Stimulated activated CD8-positive, alpha-beta memory T cell treated with anti-CD3 and anti-CD28 coated beads, Interleukin-2, amount 100 ng/mL, for 1 hour (primary cell): ENCODE data around the gene KCNJ18.
"Not testable (repeated sequence)": the region's sequence is repeated elsewhere in the genome, so short reads cannot be mapped to it uniquely, and the experiment has no call there.

Experiments
- DNase-seq, 2 donors: peaks; one replicate each; pipeline ENCODE4 v3.0.0-alpha.2; 2020; ENCODE audit warnings: low read depth in 2 of 2

KCNJ18 gene

GRCh38 chr17:21685061-21685795 is 7.1 kb upstream of the KCNJ18 start:
- DNase-seq = not testable (repeated sequence)

- no peak for DNase-seq
Observed at GRCh38 chr17:21686165-21687015, 5.9 kb upstream of the KCNJ18 start.

GRCh38 chr17:21687136-21687953 is 5.0 kb upstream of the KCNJ18 start:
- no peak for DNase-seq

GRCh38 chr17:21688293-21688949 is 3.9 kb upstream of the KCNJ18 start:
- DNase-seq = no peak

GRCh38 chr17:21689604-21690003 is 2.7 kb upstream of the KCNJ18 start:
- DNase-seq = no peak

GRCh38 chr17:21690811-21691210 is 1.5 kb upstream of the KCNJ18 start:
- DNase-seq = not testable (repeated sequence)

- not testable (repeated sequence) for DNase-seq
Observed at GRCh38 chr17:21691481-21691880, 842 bp upstream of the KCNJ18 start.

- DNase-seq = not testable (repeated sequence)
Observed at GRCh38 chr17:21692704-21693065, 362 bp downstream of the KCNJ18 start.

GRCh38 chr17:21693391-21693796 is 1.1 kb downstream of the KCNJ18 start:
- DNase-seq = not testable (repeated sequence)

GRCh38 chr17:21693937-21694336 is 1.6 kb downstream of the KCNJ18 start:
- not testable (repeated sequence) for DNase-seq

GRCh38 chr17:21696227-21696626 is 3.9 kb downstream of the KCNJ18 start:
- DNase-seq = not testable (repeated sequence)

GRCh38 chr17:21696842-21697507 is 4.7 kb downstream of the KCNJ18 start:
- not testable (repeated sequence) for DNase-seq

GRCh38 chr17:21697508-21697860 is 5.2 kb downstream of the KCNJ18 start:
- not testable (repeated sequence) for DNase-seq

- DNase-seq = not testable (repeated sequence)
Observed at GRCh38 chr17:21698437-21699075, 6.2 kb downstream of the KCNJ18 start.

GRCh38 chr17:21699124-21699523 is 6.8 kb downstream of the KCNJ18 start:
- DNase-seq = not testable (repeated sequence)

GRCh38 chr17:21699573-21700236 is 7.4 kb downstream of the KCNJ18 start:
- not testable (repeated sequence) for DNase-seq

- not testable (repeated sequence) for DNase-seq
Observed at GRCh38 chr17:21701090-21701489, 8.8 kb downstream of the KCNJ18 start.

- DNase-seq = not testable (repeated sequence)
Observed at GRCh38 chr17:21702029-21702428, 9.7 kb downstream of the KCNJ18 start.

GRCh38 chr17:21702521-21702920 is 10.2 kb downstream of the KCNJ18 start:
- DNase-seq = not testable (repeated sequence)
